ENCODE measurements around the gene CENPW.

GRCh38 chr6:126300735-126301134 lies 39.2 kb upstream of the CENPW start:
- TF ChIP-seq CTCF (IDR thresholded peaks at IDR 0.05) (no peak), POLR2A (IDR thresholded peaks at IDR 0.05) (no peak)
